NOMO-1 treated with DMSO at 0.1 percent for 48 hours (cell line): ENCODE results near the gene RNF212.
A peak's percentile ranks its signal among the peaks of the same experiment; 100 is the strongest.
"Not testable (repeated sequence)": the region's sequence is repeated elsewhere in the genome, so short reads cannot be mapped to it uniquely, and the experiment has no call there.

Source experiments
- DNase-seq: peaks from one replicate; lab custom pipeline; 2025; ENCODE audit not compliant: unreplicated experiment; lab: John Stamatoyannopoulos, UW

RNF212 gene, protein sequence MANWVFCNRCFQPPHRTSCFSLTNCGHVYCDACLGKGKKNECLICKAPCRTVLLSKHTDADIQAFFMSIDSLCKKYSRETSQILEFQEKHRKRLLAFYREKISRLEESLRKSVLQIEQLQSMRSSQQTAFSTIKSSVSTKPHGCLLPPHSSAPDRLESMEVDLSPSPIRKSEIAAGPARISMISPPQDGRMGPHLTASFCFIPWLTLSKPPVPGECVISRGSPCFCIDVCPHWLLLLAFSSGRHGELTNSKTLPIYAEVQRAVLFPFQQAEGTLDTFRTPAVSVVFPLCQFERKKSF

DNA sequence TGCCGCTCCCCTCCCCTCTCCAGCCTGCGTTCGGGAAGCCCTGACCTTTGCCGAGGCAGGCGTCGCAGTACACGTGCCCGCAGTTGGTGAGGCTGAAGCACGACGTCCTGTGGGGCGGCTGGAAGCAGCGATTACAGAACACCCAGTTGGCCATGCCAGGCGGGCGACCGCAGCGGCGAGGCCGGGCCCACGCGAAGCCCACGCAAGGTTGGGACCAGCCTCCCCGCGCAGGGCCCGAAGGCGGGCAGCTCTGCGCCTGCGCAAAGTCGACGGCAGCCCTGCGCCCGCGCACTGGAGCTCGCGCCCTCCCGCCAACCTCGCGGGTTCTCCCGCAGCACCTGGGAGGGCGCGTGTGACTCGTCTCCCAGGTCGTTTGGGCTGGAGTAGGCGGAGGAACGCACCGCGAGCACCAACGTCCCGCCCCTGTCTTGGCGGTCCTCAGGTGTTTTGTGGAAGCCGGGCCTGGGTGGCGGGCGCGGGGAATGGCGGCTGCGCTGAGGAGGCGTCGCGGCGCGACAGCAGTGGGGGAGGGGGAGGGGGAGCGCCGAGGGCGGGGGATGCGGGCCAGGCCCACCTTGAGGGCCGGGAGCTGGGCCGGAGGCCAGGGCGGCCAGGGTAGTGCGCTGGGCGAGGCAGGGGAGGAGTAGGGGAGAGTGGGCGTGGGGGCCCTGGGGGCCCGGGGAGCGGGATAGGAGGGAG, at the start of gene RNF212:
TSS of gene RNF212 (minus strand) at position 254 of the 699 bp plus-strand sequence. CDS start at position 154, 100 bp downstream.
- no peak for DNase-seq

DNA sequence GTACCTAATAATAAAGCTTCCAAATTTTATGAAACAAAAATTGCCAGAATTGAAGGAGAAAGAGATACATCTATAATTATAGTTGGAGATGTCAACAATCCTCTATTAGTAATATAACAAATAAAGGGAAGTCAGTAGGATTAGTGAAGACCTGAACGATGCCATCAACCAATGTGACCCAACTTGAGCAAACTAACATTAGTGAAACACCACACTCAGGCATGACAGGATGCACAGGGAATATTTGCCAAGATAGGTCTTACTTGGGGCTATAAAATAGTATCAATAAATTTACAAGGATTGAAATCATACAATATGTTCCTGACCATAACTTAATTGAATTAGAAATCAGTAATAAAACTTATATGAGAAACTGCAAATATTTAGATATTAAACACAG, 47.0 kb upstream of the RNF212 start:
- no peak for DNase-seq

DNA sequence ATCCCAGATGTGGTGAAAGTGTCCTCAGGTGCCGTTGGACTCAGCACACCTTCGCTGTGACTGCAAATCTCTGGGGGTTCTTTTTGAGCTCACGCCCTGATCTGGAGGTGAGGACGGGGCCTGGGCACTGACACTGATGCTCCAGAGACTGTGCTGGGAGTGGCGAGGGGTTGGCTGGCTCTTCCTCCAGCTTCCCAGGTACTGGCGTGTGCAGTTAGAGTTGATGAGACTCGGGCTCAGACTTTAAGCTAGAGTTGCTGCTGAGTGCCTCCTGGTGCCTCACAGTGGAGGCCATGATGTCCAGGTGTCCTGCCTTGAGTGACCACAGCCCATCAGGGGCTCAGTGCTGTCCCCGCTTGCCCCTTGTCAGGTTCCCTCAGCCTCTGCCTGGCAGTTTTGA, 42.7 kb upstream of the RNF212 start:
- DNase-seq, result no peak

DNA sequence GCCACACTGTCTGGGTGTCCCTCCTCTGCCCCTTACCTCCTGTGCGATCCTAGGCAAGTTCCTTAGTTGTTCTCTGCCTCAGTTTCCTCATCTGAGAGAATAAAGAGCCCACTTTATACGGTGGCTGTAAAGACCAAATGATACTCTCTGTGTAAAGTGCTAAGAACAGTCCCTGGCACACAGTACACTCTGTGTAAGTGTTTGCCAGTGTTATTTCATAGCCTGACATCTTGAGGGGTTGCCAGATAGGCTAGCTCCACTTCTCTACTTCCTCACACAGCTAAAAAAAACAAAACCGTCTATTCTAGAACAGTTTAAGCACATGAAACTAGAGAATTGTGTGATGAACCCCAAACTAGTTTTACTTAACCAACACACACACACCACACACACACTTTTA, 42.0 kb upstream of the RNF212 start:
- peak; percentile 23 for DNase-seq

DNA sequence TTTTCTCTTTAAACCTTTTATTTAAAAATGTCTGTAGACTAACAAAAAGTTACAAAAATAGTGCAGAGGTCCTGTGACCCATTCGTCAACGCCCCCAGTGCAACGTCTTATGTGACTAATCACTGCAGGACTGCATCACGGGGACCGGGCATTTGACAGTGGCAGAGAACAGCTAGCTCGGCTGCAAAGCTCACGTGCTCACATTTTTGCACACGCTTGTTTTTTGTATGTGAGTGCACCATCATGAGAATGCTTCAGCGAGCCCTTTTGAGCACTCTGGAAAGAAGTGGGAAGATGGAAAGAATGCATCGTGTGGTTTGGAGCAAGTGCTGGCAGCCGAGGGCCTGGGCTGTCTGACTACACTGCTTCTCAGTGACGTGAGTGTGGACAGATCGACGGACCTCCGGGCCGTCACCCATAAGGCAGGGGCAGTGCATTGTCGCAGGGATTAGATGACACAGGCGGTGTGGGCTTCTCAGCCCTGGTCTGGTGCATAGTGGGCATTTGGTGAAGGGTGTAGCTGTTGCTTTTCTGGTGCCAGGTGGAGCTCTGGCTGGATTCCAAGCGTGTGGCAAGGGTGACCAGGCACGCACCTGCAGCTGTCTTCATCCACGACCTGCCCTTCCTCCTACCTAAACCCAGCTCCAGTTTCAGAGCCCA, 41.3 kb upstream of the RNF212 start:
- peak; percentile 28 for DNase-seq

DNA sequence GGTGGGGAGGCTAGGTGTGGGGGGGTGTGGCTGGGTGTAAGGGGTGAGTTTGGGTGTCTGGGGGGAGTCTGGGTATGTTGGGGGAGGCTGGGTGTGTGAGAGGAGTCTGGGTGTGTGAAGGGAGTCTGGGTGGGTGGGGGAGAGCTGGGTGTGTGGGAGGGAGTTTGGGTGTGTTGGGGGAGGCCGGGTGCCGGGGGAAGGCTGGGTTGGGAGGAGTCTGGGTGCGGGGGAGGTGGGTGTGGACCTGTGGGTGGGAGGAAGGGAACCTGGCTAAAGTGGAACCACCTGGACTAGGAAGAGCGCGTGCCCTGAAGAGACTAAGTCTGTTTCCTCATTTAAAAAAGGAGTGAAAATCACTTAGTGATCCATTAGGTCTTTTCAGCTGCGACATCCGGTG, 40.8 kb upstream of the RNF212 start:
- no peak for DNase-seq

DNA sequence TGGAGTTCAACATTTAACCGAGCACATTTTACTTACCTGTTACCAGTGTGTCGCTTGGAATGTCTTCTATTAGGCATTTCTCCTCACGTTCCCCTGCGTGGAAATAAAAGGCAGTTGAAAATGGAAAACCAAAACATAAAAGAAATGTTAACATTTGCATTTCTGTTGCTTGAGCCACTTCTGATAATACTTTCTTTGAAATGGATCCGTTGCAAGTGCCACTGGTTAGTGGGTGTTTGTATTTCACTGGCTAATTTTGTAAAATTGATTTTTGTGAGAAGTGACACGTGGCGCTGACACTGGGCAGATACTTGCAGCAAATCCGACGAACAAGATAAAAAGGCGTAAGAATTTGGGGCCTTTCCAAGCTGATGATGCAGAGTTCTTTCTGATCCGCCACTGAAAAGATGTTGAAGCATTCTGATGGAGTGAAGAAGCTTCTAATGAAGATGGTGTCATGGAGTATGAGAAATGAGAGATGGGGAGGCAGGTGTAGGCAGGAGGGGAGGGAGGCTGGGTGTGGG, 40.3 kb upstream of the RNF212 start:
- DNase-seq, result no peak

DNA sequence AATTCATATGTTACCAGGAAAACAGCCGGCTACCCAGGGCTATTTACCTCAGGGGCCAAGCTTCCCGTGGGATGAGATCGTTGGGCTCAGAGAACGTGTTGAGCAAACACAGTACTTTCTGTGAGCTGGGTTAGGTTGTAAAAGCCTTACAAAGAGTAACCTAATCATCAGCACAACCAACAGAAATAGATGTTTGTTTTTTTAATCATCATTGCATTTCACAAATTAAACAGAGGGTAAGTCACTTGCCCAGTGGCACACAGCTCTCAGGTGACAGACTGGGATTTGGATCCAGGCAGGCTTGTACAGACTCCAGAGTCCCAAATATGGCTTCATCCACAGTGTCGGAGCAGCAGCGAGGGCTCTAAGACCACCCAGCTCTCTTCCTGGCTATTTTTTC, 38.9 kb upstream of the RNF212 start:
- DNase-seq, result no peak

DNA sequence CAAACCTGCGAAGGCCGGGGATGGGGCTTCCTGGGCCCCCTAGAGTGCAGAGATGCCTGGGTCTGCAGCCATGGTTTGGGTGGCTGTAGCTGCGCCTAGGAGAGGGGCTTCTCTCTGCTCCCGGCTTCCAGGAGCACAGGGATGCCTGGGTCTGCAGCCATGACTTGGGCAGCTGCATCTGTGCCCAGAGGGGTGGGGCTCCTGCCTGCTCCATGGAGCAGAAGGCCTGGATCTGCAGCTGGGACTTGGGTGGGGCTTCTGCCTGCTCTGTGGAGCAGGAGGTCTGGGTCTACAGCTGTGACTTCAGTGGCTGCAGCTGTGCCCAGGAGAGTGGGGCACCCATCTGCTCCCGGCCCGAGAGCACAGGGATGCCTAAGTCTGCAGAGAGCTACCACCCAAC, 38.2 kb upstream of the RNF212 start:
- no peak for DNase-seq

DNA sequence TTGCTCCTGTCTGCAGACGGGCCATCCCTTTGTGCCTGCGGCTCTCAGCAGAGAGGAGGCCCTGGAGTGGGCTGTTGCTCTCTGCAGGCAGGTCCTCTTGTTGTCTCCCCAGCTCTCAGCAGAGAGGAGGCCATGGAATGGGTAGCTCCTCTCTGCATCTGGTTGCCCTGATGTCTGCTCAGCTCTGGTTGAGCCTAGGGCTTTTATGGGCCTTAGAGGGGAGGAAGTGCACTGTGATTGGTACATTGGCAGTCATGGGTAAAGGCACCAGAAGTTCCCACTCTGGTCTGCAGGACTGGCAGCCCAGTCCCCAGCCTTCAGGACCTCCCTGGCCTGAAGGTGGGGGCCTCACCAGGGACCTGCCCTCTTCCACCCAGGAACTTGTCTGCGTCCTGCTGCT, 37.5 kb upstream of the RNF212 start:
- no peak for DNase-seq

DNA sequence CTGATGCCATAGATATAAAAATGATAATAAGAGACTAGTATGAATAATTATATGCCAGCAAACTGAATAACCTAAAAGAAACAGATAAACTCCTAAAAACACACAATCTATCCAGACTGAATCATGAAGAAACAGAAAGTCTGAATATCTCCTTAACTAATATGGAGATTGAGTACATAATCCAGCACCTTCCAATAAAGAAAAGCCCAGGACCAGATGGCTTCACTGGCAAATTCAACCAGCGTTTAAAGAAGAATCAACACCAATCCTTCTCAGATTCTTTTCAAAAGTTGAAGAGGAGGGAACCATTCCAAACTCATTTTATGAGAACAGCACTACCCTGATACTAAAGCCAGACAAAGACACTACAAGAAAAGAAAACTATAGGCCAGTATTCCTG, 26.5 kb upstream of the RNF212 start:
- DNase-seq, result no peak

DNA sequence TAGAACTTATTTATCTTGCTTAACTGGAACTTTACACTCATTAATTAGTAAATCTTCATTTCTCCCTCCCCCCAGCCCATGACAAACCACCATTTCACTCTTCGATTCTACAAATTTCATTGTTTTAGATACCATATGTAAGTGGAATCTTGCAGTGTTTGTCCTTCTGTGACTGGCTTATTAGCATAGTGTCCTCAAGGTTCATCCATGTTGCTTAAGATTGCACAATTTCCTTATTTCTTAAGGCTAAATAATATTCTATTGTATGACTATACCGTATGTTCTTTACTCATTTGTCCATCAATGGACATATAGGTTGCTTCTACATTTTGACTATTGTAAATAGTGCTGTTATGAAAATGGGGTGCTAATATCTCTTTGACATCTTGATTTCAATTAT, 24.5 kb upstream of the RNF212 start:
- DNase-seq, result peak; percentile 74

DNA sequence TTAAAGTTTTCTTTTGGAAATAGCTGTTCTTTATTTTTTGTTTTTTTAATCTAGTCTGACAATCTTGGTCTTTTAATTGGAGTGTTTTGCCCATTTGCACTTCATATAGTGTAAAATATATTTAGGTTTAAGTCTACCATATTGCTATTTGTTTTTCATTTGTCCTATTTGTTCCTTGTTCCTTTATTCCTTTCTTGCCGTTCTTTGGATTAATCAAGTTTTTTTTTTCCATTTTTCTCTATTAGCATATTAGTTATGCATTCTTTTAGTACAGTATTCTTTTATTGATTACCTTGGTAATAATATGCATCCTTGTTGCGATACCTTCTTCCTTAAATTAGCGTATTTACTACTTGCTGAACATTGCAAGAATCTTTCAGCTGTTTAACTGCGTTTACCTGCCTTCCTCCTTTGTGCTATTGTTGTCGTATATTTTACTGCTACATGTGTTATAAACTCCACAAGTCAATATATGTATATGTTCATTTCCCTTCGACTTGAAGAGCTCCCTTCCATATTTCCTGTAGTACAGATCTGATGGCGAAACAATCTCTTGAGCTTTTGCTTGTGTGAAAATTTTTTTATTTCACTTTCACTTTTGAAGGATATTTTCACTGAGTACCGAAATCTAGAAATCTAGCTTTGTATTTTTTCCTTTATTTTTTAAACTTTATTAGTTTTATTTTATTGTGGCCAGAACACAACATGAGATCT, 23.9 kb upstream of the RNF212 start:
- DNase-seq, result peak; percentile 83

DNA sequence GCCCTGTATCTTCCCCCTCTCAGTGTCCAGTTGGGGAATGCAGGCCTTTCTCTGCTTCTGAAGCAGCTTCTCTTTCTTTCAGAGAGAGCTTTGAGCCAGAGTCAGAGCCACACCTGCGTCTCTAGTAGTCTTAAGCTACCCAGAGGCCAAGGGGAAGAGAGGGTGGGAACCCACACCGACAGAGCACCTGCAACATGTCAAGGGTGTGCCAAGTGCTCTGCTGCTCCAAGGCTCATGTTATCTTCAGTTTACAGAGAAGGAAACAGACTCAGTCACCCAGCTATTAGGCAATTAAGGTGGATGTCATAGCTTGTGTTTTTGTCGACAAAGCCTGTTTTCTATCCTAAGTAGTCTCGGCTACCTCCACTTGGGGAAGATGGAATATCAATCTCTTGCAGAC, 22.7 kb upstream of the RNF212 start:
- peak; percentile 2 for DNase-seq

DNA sequence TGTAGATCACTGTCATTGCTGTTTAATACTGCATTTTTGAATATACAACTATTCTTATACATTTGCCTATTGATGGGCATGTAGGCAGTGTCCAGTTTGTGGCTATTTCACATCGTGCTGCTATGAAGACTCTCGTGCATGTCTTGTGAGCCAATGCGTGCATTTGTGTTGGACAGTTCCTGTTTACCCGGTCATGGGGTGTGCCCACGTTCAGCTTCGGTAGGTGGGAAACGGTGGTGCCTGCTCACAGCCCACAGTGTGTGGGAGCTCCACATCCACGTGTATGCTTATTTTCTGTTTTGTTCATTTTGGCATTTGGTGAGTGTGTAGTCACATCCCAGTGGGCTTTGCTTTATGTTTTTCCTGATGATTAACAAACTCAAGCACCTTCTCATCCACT, 19.7 kb upstream of the RNF212 start:
- no peak for DNase-seq

DNA sequence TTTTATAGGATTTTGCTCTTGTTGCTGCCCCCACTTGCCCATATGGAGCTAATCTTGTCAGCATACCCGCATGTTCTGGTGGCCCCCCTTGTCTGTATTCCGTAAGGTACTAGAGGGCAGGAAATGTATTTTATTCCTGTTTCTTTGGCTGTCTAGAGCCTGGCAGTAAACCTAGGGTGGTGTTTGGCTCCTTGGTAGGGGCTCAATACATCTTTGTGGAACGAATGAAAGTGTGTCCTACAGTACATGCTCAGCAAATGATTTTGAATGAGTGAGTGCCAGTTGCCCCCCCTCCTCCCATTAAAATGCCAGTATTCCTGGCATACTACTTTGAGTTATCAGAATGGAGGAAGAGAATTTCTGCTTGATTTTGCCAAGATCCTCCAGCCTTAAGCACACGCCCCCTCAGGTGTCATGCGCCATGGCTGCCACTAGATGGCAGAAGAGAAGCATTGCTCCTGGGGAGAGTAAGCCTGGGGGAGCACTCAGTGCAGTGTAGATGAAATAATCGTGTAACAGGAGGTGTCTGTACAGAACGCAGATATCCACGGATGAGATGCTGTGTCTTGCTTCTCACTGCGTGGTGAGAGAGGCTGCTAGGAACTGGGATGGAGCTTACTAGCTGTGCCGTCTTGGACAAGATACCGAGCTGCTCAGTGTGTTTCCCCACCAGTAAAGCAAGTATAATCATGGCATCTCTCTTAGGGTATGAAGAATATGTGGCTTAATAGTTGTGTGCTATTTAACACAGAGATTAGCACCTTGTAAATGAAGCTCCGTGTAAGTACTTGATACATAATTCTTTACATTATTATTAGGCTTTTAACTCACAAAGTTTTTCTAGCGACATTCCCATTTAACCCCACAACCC, 17.2 kb upstream of the RNF212 start:
- DNase-seq, result peak; percentile 73

DNA sequence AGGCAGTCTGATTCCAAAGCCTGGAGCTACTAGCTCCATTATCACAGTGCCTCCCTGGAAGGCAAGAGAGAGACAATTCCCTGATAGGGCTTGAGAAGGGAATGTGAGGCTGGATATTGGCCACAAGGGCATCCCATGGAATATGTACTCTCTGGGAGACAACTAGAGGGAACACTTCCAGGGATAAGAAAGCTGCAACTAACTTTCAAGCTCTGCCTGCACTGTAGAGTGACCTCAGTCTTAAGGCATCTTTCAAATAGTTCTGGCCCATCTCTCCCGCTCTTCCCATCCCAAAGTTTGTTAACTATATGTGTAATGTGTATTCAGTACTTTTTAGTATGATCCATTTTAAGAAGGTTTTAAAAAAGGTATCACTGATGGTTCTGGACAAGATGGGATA, 13.1 kb upstream of the RNF212 start:
- no peak for DNase-seq

DNA sequence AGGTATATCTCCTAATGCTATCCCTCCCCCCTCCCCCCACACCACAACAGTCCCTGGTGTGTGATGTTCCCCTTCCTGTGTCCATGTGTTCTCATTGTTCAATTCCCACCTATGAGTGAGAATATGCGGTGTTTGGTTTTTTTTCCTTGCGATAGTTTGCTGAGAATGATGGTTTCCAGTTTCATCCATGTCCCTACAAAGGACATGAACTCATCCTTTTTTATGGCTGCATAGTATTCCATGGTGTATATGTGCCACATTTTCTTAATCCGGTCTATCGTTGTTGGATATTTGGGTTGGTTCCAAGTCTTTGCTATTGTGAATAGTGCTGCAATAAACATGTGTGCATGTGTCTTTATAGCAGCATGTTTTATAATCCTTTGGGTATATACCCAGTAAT, 12.1 kb upstream of the RNF212 start:
- DNase-seq, result not testable (repeated sequence)

DNA sequence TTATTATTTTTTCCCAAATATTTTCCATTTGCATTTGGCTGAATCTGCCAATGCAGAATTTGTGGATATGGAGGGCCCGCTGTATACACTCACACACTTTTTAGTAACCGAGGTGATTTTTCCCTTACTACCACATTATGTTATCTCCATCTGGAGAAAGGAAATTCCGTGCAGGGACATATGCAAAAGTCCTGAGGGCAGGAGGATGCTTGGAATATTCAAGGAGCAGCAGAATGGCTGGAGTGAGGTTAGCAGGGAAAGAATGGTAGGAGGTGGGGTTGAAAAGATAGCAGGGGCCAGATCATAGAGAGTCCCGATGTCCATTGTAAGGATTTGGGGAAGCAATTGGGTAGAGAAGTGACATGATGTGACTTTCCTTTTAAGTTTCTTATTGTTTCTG, 11.5 kb upstream of the RNF212 start:
- no peak for DNase-seq

DNA sequence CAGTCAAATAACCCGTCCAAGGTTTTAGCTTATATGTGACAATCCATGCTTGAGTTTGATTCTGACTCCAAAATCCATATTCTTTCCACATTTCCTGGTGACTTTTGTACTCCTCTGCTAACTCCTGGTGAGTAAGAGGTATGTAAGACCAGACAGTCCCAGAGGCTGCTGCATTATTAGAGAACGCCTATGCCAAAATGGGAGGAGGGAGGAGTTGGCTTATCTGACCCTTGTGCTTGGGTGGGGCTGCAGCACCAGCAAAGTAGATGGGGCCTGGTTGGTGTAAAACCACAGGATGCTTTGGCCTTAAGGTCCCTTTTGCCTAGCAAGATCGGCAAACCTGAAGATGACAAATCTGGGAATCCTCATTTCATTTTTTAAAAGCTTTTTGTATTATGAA, 9.1 kb upstream of the RNF212 start:
- DNase-seq, result no peak
